ENCODE results near the gene NAGLU. TPM values are rescaled to one million over a fixed set of nuclear protein-coding genes. Genes with fewer than 3 reads are reported as not detected.

The NAGLU gene
- total and polyA plus RNA-seq, 2 of the 13 experiments (the other 11 are each of a cell fraction or from before 2014, with no cell fraction given): 28.2 to 40.1 TPM

GRCh38 chr17:42537156-42537805 is 1.2 kb downstream of the NAGLU start (continued):
- TF ChIP-seq ELK4 (CRISPR knock-in tag; IDR thresholded peaks at IDR 0.05; ENCODE audit: borderline replicate concordance) (no peak), HNRNPK (IDR thresholded peaks at IDR 0.05; ENCODE audit: low read depth, low read length, poor library complexity, severe bottlenecking) (no peak), HOXD1 (CRISPR knock-in tag; IDR thresholded peaks at IDR 0.05) (no peak), ZNF24 (IDR thresholded peaks at IDR 0.05) (no peak), POLR2A (IDR thresholded peaks at IDR 0.05; ENCODE audit: insufficient read depth in 1 of 2, low read depth in 2 of 2, low read length in 2 of 2) (peak; percentile 6 to 52; a peak in 3 of 4 replicates), ATRX (CRISPR knock-in tag; IDR thresholded peaks at IDR 0.05; ENCODE audit: borderline replicate concordance) (no peak), FOXA3 (CRISPR knock-in tag; IDR thresholded peaks at IDR 0.05) (no peak), ZNF724P (CRISPR knock-in tag; IDR thresholded peaks at IDR 0.05; ENCODE audit: borderline replicate concordance) (no peak), ZNF782 (CRISPR knock-in tag; IDR thresholded peaks at IDR 0.05; ENCODE audit: borderline replicate concordance) (0 out of 2 replicates have a peak, but pooled peaks have one; percentile 22), PHF5A (CRISPR knock-in tag; IDR thresholded peaks at IDR 0.05; ENCODE audit: low read depth, unreplicated experiment) (no peak), CC2D1A (CRISPR knock-in tag; IDR thresholded peaks at IDR 0.05) (no peak), ATM (IDR thresholded peaks at IDR 0.05; ENCODE audit: borderline replicate concordance) (no peak), ZNF883 (CRISPR knock-in tag; IDR thresholded peaks at IDR 0.05; ENCODE audit: not compliant biosample characterization) (peak; percentile 6), THAP7 (CRISPR knock-in tag; IDR thresholded peaks at IDR 0.05) (0 out of 2 replicates have a peak, but pooled peaks have one; percentile 1), TAF1 (CRISPR knock-in tag; IDR thresholded peaks at IDR 0.05) (no peak), ZC3H4 (CRISPR knock-in tag; IDR thresholded peaks at IDR 0.05; ENCODE audit: borderline replicate concordance) (no peak), SNAPC5 (CRISPR knock-in tag; IDR thresholded peaks at IDR 0.05; ENCODE audit: borderline replicate concordance) (no peak), ZNF839 (CRISPR knock-in tag; IDR thresholded peaks at IDR 0.05; ENCODE audit: borderline replicate concordance) (no peak), TRIM24 (CRISPR knock-in tag; IDR thresholded peaks at IDR 0.05) (no peak), ZNF160 (CRISPR knock-in tag; IDR thresholded peaks at IDR 0.05) (no peak), ZKSCAN1 (IDR thresholded peaks at IDR 0.05; ENCODE audit: low read length) (no peak), MTF2 (CRISPR knock-in tag; IDR thresholded peaks at IDR 0.05; ENCODE audit: borderline replicate concordance) (no peak), CAMTA2 (CRISPR knock-in tag; IDR thresholded peaks at IDR 0.05; ENCODE audit: borderline replicate concordance) (peak; percentile 59; the same call in 1 of the 2 replicates), AHR (CRISPR knock-in tag; IDR thresholded peaks at IDR 0.05) (0 out of 2 replicates have a peak, but pooled peaks have one; percentile 22), JUND (CRISPR knock-in tag; IDR thresholded peaks at IDR 0.05) (no peak), SKI (IDR thresholded peaks at IDR 0.05; ENCODE audit: partially characterized antibody) (no peak)

Measured in HepG2 (cell line).